Ovary (tissue), 3 donors: ENCODE results near the gene DSCAML1.

Source experiments
- CTCF ChIP-seq, 3 donors: fragments of 450-650 bp in 2 of 3; fragments of 200-600 bp in 1 of 3; IDR thresholded peaks; one replicate each; pipeline versions ENCODE4 v1.5.1 to v1.8.0; 2016 to 2022; ENCODE audit warnings: antibody characterized with exemption in 3 of 3, mild to moderate bottlenecking in 1 of 3
- POLR2A ChIP-seq: fragments of 450-650 bp; IDR thresholded peaks from one replicate; pipeline ENCODE4 v1.6.1; 2017; ENCODE audit warnings: antibody characterized with exemption, mild to moderate bottlenecking, moderate library complexity
- donor health status: DM: no; HTN: no; CAD: no.

GRCh38 chr11:117473481-117474091, 323.4 kb downstream of the DSCAML1 start:
- TF ChIP-seq CTCF (IDR thresholded peaks at IDR 0.05) (no peak), POLR2A (no peak)
